ENCODE measurements around the gene IL10RB. TPM values are rescaled to one million over a fixed set of nuclear protein-coding genes. Genes with fewer than 3 reads are reported as not detected.

Gene IL10RB
- total and polyA plus RNA-seq, 2 of the 4 experiments (the other 2 are of a cell fraction): 20.1 to 45.2 TPM

- in situ Hi-C loops (cut with MboI; ENCODE audit: low sequenced_read_pairs) (no loop called here), intact Hi-C loops (cut with micrococcal nuclease) (no loop called here), dilution Hi-C loops (cut with HindIII; ENCODE audit: low sequenced_read_pairs, unreplicated experiment) (no loop called here)
- Histone ChIP-seq H3K14ac (replicated peaks; ENCODE audit: low read depth, low read length) (no peak overlapping the region), H3K9me3 (ENCODE audit: control insufficient read depth, insufficient read depth, low read length) (no peaks in the 10 kb centered on the region), H4K5ac (ENCODE audit: low read depth, low read length) (no peak overlapping the region), H3K36me3 (ENCODE audit: control insufficient read depth, insufficient read depth, low read length) (peaks cover 40% of the 10 kb centered on the region), H4K91ac (ENCODE audit: insufficient read depth, low read depth, low read length) (no peak overlapping the region), H3K9ac (ENCODE audit: low read depth, low read length) (no peak overlapping the region), H3K27ac (ENCODE audit: insufficient read depth, low read length) (no peak overlapping the region), H4K20me1 (ENCODE audit: insufficient read depth, low read length) (no peaks in the 10 kb centered on the region), H2BK15ac (ENCODE audit: low read depth, low read length) (no peak overlapping the region), H3K27me3 (ENCODE audit: control insufficient read depth, insufficient read depth, low read length) (no peaks in the 10 kb centered on the region), H3K4me2 (ENCODE audit: low read depth, low read length) (no peak overlapping the region), H2AK9ac (replicated peaks; ENCODE audit: low read depth, low read length, poor library complexity) (no peak overlapping the region), H2AFZ (replicated peaks; ENCODE audit: low read length, poor library complexity) (no peak overlapping the region), H3K79me1 (ENCODE audit: low read depth in 1 of 2, low read length in 2 of 2) (no peaks in the 10 kb centered on the region; a peak in 2 of 4 replicates), H3K4ac (ENCODE audit: low read depth, low read length) (no peak overlapping the region), H3K23ac (ENCODE audit: low read depth, low read length) (no peak overlapping the region), H2BK20ac (ENCODE audit: low read depth, low read length) (no peak overlapping the region), H3K56ac (ENCODE audit: extremely low read depth, insufficient read depth, low read length) (no peak overlapping the region), H3K18ac (ENCODE audit: low read depth, low read length) (no peak overlapping the region), H3K4me1 (ENCODE audit: control insufficient read depth, insufficient read depth, low read length) (no peaks in the 10 kb centered on the region), H2BK5ac (ENCODE audit: low read depth, low read length, poor library complexity, severe bottlenecking) (no peak overlapping the region), H4K8ac (ENCODE audit: low read depth in 2 of 2, low read length in 2 of 2) (no peak overlapping the region), H2AK5ac (ENCODE audit: low read depth, low read length) (no peak overlapping the region), H3K4me3 (ENCODE audit: insufficient read depth, low read depth, low read length) (no peak overlapping the region), H2BK120ac (ENCODE audit: low read depth, low read length) (no peak overlapping the region), H3K9me1 (ENCODE audit: insufficient read depth, low read length) (0 out of 2 replicates have a peak, but pooled peaks cover 4% of the 10 kb centered on the region)
- no TSS peak for BruUV-seq (replicated peaks)
- ChIA-PET POLR2A (ENCODE audit: unreplicated experiment) (no interaction called here), CTCF (no interaction called here)
- no peak for DNase-seq
- no peak for ATAC-seq (ENCODE audit: low read depth)
- TF ChIP-seq CTCF (conservative IDR thresholded peaks at IDR 0.05; ENCODE audit: low read depth, low read length) (no peak), BHLHE40 (IDR thresholded peaks at IDR 0.05; ENCODE audit: low read depth, low read length) (no peak), SMC3 (IDR thresholded peaks at IDR 0.05; ENCODE audit: low read depth, low read length) (no peak), CEBPB (IDR thresholded peaks at IDR 0.05; ENCODE audit: low read depth, low read length) (no peak), NFE2L2 (IDR thresholded peaks at IDR 0.05; ENCODE audit: low read depth, low read length) (no peak), ELK1 (IDR thresholded peaks at IDR 0.05; ENCODE audit: borderline replicate concordance, low read depth, low read length) (no peak), FOS (IDR thresholded peaks at IDR 0.05; ENCODE audit: low read depth, low read length) (no peak), RCOR1 (IDR thresholded peaks at IDR 0.05; ENCODE audit: insufficient replicate concordance, low read length) (no peak), POLR2A (IDR thresholded peaks at IDR 0.05; ENCODE audit: low read depth, low read length) (no peak), MAZ (IDR thresholded peaks at IDR 0.05; ENCODE audit: borderline replicate concordance, low read depth, low read length) (no peak), MAFK (IDR thresholded peaks at IDR 0.05; ENCODE audit: low read depth, low read length) (no peak), MXI1 (IDR thresholded peaks at IDR 0.05; ENCODE audit: borderline replicate concordance, low read depth, low read length) (no peak), RAD21 (IDR thresholded peaks at IDR 0.05; ENCODE audit: low read length) (no peak), CHD1 (IDR thresholded peaks at IDR 0.05; ENCODE audit: low read depth, low read length) (no peak), USF2 (IDR thresholded peaks at IDR 0.05; ENCODE audit: low read depth, low read length) (no peak), RFX5 (IDR thresholded peaks at IDR 0.05; ENCODE audit: low read depth, low read length) (no peak)
- WGBS, 2 experiments (ENCODE audit: extremely low coverage in 2 of 2, insufficient read length in 1 of 2): 80% methylated on average over 1 of the region's 5 CpGs; no CpG with 5 or more reads in 1 of the 2 experiments
These were observed 19.7 kb upstream of the IL10RB start for GRCh38 chr21:33246506-33246905.

All from IMR-90 (cell line).